Esophagus squamous epithelium (tissue), 4 donors: ENCODE measurements around the gene ZNF592.

Source experiments
- CTCF ChIP-seq, 6 experiments: fragments of 450-650 bp in 4 of 6; fragments of 200-600 bp in 2 of 6; sonication (generic) in 2 of 6; IDR thresholded peaks; one replicate each; pipeline ENCODE4 v1.5.1; 2016 to 2019; ENCODE audit warnings: antibody characterized with exemption in 6 of 6, mild to moderate bottlenecking in 4 of 6, moderate library complexity in 4 of 6
- POLR2A ChIP-seq, 4 donors: fragments of 450-650 bp; IDR thresholded peaks; one replicate each; pipeline ENCODE4 v1.6.1; 2017; ENCODE audit warnings: antibody characterized with exemption in 4 of 4, mild to moderate bottlenecking in 4 of 4, moderate library complexity in 3 of 4

- no peak for TF ChIP-seq CTCF (IDR thresholded peaks at IDR 0.05)
- no peak for TF ChIP-seq POLR2A (IDR thresholded peaks at IDR 0.05)
Observed at GRCh38 chr15:84811151-84811550, 62.8 kb downstream of the ZNF592 start.
